MCF 10A (cell line): ENCODE measurements around the gene SQOR. TPM values are rescaled to one million over a fixed set of nuclear protein-coding genes. Genes with fewer than 3 reads are reported as not detected.
A peak's percentile ranks its signal among the peaks of the same experiment; 100 is the strongest.

Experiments used
- BruUV-seq: library from RNA; stranded (reverse); fragments of 400-500 nt; replicated peaks from 2 replicates; lab custom pipeline; 2021; lab: Mats Ljungman, UMichigan
- CTCF ChIA-PET: fragments of 300-600 bp; sonication (Branson Sonifier 250); formaldehyde crosslinking; extraction: SDS; loops from one replicate; lab custom pipeline; 2021; ENCODE audit warnings: antibody characterized with exemption, inconsistent platforms; lab: Yijun Ruan, JAX
- POLR2A ChIA-PET: fragments of 300-600, 350-650 bp; sonication (Branson Sonifier 250); formaldehyde crosslinking; extraction: SDS; loops from one replicate; lab custom pipeline; 2020; ENCODE audit warnings: antibody characterized with exemption, inconsistent platforms; lab: Yijun Ruan, JAX
- DNase-seq: peaks from one replicate; pipeline ENCODE4 v3.0.0-alpha.2; 2018; ENCODE audit not compliant: unreplicated experiment
- H3K27ac Mint-ChIP-seq: one replicate; pipeline ENCODE4 v1.8.0; 2022; ENCODE audit warnings: mild to moderate bottlenecking, low read depth, mixed read lengths; ENCODE audit not compliant: unreplicated experiment
- H3K27me3 Mint-ChIP-seq: one replicate; pipeline ENCODE4 v1.8.0; 2022; ENCODE audit warnings: mixed read lengths; ENCODE audit not compliant: insufficient read depth, unreplicated experiment
- H3K36me3 Mint-ChIP-seq: one replicate; pipeline ENCODE4 v1.8.0; 2022; ENCODE audit warnings: mild to moderate bottlenecking, moderate library complexity, mixed read lengths; ENCODE audit not compliant: insufficient read depth, unreplicated experiment
- H3K4me1 Mint-ChIP-seq: one replicate; pipeline ENCODE4 v1.8.0; 2022; ENCODE audit warnings: mixed read lengths; ENCODE audit not compliant: insufficient read depth, unreplicated experiment
- H3K4me3 Mint-ChIP-seq: one replicate; pipeline ENCODE4 v1.8.0; 2022; ENCODE audit warnings: mild to moderate bottlenecking, moderate library complexity, mixed read lengths; ENCODE audit not compliant: unreplicated experiment
- H3K9me3 Mint-ChIP-seq: one replicate; pipeline ENCODE4 v1.8.0; 2022; ENCODE audit warnings: mixed read lengths; ENCODE audit not compliant: unreplicated experiment
- intact Hi-C: fragments of 100-400 bp; cut with micrococcal nuclease; formaldehyde crosslinking; loops from 2 replicates; pipeline ENCODE4 v1.14.1; 2022
- total RNA-seq: library from RNA; stranded (reverse); gene quantifications from 2 replicates; pipeline ENCODE4 v1.2.3, GENCODE V29; 2022
- TF ChIP-seq, protein P1 (sequence below): fragments of 200-600 bp; IDR thresholded peaks from one replicate; pipeline ENCODE4 v1.8.0; 2022; ENCODE audit warnings: antibody characterized with exemption, mild to moderate bottlenecking; ENCODE audit not compliant: unreplicated experiment

Gene SQOR
- total RNA-seq, 1 experiment from 2014 or later = 75.0 TPM

DNA sequence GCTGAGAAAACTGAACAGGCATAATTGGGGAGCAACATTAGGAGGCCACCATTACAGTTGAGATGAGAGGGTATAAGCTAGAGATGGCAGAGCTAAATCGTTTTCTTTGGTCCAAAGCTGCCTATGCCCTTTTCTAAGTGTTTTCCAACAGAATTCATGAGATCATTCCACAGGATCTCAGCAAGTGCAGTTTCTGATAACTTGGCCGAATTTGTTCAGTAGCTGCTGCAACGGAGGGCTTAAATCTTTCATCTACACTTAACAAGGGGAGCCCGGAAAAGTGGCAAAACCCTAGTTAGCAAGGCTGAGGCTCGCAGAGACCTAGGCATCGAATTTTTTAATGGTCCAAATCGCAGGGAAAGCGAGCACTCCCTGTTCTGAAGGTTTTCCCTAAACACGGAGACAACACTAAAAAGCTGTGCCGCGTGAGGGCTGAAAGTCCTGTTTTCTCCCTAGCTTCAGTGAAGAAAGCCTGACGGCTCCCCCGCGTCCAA, 48.2 kb upstream of the SQOR start:
- H3K4me3 Mint-ChIP-seq = peak overlapping the region; percentile 73
- ChIA-PET CTCF (interaction anchor here (0.6 to 4.8 kb wide), 13 partner anchors 13 to 471 kb away, joined by 3 to 35 read pairs (median 4); no protein-coding TSS in a partner anchor), POLR2A (interaction anchor here (0.7 to 4.1 kb wide), 32 partner anchors 9 to 423 kb away, joined by 3 to 51 read pairs (median 4); partner anchors contain the start of gene SQOR)
- TSS peak; percentile 82 for BruUV-seq
- peaks cover 10% of the 10 kb centered on the region for H3K27me3 Mint-ChIP-seq
- TF ChIP-seq, protein P1, sequence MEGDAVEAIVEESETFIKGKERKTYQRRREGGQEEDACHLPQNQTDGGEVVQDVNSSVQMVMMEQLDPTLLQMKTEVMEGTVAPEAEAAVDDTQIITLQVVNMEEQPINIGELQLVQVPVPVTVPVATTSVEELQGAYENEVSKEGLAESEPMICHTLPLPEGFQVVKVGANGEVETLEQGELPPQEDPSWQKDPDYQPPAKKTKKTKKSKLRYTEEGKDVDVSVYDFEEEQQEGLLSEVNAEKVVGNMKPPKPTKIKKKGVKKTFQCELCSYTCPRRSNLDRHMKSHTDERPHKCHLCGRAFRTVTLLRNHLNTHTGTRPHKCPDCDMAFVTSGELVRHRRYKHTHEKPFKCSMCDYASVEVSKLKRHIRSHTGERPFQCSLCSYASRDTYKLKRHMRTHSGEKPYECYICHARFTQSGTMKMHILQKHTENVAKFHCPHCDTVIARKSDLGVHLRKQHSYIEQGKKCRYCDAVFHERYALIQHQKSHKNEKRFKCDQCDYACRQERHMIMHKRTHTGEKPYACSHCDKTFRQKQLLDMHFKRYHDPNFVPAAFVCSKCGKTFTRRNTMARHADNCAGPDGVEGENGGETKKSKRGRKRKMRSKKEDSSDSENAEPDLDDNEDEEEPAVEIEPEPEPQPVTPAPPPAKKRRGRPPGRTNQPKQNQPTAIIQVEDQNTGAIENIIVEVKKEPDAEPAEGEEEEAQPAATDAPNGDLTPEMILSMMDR = no peak
- DNase-seq = no peak
- H3K27ac Mint-ChIP-seq = peak overlapping the region; percentile 100
- no peaks in the 10 kb centered on the region for H3K9me3 Mint-ChIP-seq
- peaks cover 5% of the 10 kb centered on the region for H3K36me3 Mint-ChIP-seq
- H3K4me1 Mint-ChIP-seq = peaks cover 16% of the 10 kb centered on the region
- intact Hi-C loops = loop anchor here (1.0 to 2.0 kb wide), 2 partner anchors 64 to 386 kb away; partner anchors contain the start of gene SLC30A4

DNA sequence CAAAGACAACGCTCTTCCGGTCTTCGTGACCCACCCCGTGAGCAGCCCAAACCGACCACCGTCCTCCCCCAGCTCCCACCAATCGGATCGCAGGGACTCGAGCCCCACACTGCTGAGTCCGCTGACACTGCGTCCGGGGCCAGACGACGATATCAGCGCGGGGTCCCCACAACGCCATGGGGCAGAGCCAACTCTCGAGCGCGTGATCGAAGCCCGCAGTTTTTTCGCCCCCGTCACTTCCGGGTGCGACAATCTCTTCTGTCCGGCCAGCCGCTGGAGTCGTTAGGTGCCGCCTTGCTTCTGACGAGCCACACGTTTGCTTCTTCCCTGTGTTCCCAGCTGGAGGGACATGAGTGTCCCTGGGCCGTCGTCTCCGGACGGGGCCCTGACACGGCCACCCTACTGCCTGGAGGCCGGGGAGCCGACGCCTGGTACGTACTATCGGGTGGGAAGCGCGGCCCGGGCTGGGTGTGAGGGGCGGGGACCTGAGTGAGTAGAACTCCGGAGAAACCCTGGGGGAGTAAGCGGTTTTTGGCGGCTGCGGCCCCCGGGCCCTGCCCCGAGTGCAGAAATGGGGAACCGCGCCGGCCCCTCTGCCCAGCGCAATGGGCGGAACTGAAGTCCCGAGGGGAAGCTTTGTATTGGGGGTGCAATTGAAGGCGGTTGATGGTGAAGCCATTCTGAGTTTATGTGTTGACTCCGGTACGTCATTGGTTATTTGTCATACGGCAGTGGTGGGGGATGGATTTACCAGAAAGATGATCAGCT, 47.5 kb upstream of the SQOR start, which contains the start of gene BLOC1S6:
Gene BLOC1S6 (plus strand): TSS at position 285 of the 768 bp plus-strand sequence. CDS start 65 bp downstream, at position 350.
- POLR2A ChIA-PET = interaction anchor here (0.6 to 4.1 kb wide), 48 partner anchors 9 to 1300 kb away, joined by 3 to 51 read pairs (median 4); partner anchors contain the start of gene SQOR
- H3K27me3 Mint-ChIP-seq = peaks cover 4% of the 10 kb centered on the region
- TF ChIP-seq, protein P1 = no peak
- DNase-seq = peak; percentile 88
- BruUV-seq = no TSS peak
- H3K4me1 Mint-ChIP-seq = peaks cover 16% of the 10 kb centered on the region
- H3K4me3 Mint-ChIP-seq = peak within 1 kb of the TSS; percentile 73
- H3K27ac Mint-ChIP-seq = peak within 1 kb of the TSS; percentile 100
- H3K36me3 Mint-ChIP-seq = peaks cover 9% of the 10 kb centered on the region
- CTCF ChIA-PET = interaction anchor here (0.5 to 4.8 kb wide), 16 partner anchors 10 to 471 kb away, joined by 3 to 35 read pairs (median 4); no protein-coding TSS in a partner anchor
- no peaks in the 10 kb centered on the region for H3K9me3 Mint-ChIP-seq
- intact Hi-C loops = loop anchor here (1.0 to 2.0 kb wide), 2 partner anchors 64 to 387 kb away; partner anchors contain the start of gene SLC30A4

DNA sequence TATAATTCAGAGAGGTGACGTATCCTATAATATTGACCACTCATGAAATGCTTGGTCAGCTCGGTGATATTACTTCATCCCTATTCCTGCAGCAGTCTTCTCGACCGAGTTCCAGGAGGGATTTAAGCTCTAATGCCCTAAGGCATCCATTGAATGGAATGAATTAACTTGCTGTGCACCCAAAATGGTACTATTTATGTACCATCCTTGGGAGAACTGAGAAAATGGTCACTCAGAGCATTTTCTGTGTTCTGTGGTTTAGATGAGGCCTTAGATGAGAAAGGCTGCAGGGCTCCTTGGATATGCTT, 47.0 kb upstream of the SQOR start:
- intact Hi-C loops = loop anchor here (1.0 to 2.0 kb wide), 2 partner anchors 65 to 388 kb away; partner anchors contain the start of gene SLC30A4
- peak overlapping the region; percentile 100 for H3K27ac Mint-ChIP-seq
- H3K4me1 Mint-ChIP-seq = peaks cover 16% of the 10 kb centered on the region
- ChIA-PET CTCF (interaction anchor here (0.6 to 4.8 kb wide), 10 partner anchors 9 to 157 kb away, joined by 3 to 35 read pairs (median 6); no protein-coding TSS in a partner anchor), POLR2A (interaction anchor here (0.6 to 4.1 kb wide), 38 partner anchors 9 to 1300 kb away, joined by 3 to 51 read pairs (median 4); partner anchors contain the start of gene SQOR)
- no peaks in the 10 kb centered on the region for H3K27me3 Mint-ChIP-seq
- peak overlapping the region; percentile 73 for H3K4me3 Mint-ChIP-seq
- DNase-seq = no peak
- BruUV-seq = TSS peak; percentile 62
- TF ChIP-seq, protein P1 = no peak
- H3K9me3 Mint-ChIP-seq = no peaks in the 10 kb centered on the region
- H3K36me3 Mint-ChIP-seq = peaks cover 14% of the 10 kb centered on the region
